GM19455 (cell line): ENCODE data around the gene NGEF.
"Not testable (repeated sequence)": the region's sequence is repeated elsewhere in the genome, so short reads cannot be mapped to it uniquely, and the experiment has no call there.

Experiments
- ATAC-seq: cut with Tn5 transposase; IDR thresholded peaks from one replicate; pipeline ENCODE4 v1.9.1; 2021; ENCODE audit not compliant: unreplicated experiment

Gene NGEF

DNA sequence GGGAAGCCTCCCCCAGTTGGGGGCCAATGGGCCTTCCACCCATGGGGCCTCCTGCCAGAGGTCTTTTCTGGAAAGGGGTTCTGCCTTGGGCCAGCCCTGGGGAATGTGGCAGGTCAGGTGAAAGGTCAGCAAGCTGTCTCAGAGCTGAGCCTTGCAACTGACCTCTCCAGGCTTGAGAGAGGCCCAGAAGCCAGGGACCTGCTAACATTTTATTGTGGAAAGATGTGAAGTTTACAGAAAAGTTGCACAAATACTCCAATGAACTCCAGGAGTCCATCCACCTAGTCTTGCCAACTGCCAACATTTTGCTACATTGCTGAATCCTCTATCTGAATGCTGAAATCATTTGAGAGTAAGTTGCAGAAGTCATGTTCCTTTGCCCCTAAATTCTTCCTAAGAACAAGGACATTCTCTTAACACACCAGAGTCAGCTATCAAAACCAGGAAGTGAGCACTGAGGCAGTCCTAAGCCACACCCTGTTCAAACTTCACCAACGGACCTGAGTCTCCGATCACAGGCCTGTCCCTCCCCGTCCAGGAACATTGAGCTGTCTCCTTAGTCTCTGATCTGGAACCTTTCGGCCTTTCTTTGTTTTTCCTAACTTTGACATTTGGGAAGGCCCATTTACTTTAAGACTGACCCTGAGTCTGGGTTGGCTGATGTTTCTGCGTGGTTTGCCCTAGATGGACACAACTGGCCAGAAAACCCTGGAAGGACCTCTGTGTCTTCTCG is 139.0 kb downstream of the NGEF start:
- no peak for ATAC-seq

DNA sequence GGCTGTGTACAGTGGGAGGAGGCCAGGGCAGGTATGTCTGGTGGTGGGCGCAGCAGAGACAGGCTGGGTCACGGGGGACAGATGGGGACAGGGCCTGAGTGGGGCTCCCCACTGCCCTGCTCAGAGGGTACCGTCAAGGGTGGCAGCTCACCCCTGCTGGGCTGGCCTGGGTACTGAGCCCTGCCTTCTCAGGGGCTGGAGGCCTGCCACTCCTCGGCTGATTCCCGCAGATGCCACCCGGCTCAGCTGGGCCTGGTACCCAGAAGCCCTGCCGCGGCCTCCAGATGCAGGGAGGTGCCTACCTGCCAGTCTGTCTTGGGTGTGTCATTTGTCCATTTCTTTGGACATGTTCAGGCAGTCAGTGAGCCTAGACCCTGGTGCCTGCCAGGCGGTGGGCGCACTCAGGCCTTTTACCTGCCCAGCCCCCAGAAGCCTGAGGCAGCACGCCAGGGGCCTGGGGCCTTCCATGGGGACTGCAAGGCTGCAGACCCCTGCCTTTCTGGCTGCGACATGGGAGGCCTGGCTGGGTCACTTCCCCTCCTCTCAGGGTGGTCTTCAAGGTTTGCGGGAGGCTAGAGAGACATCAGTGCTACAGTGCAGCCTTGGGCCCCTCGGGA is 139.7 kb downstream of the NGEF start:
- ATAC-seq, result no peak

DNA sequence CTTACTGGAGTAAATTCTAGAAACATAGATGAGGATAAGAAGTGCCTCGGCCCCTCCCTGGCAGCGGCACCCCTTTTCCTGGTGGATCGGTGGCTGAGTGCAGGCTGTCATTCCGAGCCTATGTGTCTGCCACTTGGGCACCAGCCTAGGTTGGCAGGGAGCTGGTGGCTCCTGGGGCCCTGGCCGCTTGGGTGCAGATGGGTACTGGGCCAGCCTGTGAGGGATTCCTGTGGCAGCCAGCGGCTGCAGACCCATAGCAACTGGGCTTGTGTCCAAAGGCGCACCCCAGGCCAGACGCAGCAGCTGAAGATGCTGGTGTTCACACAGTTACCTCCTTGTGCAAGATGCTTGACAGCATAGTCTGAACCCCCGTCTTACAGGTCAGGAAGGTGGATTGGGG is 140.2 kb downstream of the NGEF start:
- no peak for ATAC-seq

DNA sequence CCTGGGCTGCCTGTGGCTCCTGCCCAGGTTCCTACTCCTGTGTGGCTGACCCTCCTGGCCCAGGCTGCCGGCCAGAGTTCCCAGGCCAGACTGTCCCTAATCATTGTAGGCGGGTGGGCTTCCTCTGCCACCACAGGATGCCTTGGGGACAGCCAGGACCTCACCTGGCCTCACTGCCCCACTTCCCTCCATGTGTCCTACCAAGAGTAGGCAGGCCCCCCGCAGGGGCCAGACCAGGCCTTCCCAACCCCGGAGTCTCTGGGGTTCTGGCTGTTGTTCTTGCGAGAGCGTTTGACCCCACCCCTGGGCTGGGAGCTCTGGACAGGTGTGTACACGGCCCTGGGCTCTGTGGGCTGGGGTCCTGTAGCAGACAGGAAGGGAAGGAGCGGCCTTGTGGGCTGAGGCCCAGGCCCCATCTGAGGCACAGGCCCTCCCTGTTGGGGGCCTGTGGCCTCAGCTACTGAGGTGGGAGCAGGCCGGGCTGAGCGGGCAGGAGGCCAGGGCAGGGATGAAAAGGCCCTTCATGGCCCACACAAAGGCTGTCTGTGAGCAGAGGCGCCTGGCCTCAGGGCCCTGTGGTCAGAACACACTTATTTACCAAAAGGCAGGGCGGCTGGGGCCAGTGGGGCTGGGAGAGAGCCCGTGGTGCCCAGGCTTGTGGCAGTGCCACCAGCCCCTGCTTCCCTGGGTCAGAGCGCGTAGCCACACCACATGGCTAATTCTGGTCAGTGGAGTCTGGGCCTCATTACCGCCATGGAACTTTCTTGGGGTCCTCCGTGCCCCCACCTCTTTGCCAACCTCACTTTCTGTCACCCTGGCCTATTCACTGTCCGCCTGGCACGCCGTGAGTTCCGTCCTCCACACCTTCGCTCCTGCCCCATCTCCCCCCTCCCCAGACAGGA is 141.0 kb downstream of the NGEF start:
- ATAC-seq, result no peak

DNA sequence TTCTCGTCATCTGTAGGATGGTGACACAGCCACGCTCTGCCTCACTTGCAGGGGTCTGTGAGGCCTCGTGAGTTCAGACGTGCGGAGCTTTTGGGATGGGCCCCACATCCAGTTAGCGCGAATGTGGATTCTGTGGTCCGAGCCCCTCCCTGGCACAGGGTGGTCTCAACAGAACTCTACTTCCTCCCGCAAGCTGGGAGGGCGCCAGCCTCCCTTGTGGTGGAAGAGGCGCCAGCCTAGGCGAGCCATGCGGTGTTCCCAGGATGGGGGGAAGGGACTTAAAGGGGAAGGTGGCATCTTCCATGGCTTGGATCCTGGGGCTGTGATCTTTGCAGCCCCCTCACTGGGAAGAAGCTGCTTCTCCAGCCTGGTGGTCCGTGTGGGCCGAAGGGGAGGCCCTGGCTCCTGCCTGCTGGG is 141.6 kb downstream of the NGEF start:
- ATAC-seq, result no peak

DNA sequence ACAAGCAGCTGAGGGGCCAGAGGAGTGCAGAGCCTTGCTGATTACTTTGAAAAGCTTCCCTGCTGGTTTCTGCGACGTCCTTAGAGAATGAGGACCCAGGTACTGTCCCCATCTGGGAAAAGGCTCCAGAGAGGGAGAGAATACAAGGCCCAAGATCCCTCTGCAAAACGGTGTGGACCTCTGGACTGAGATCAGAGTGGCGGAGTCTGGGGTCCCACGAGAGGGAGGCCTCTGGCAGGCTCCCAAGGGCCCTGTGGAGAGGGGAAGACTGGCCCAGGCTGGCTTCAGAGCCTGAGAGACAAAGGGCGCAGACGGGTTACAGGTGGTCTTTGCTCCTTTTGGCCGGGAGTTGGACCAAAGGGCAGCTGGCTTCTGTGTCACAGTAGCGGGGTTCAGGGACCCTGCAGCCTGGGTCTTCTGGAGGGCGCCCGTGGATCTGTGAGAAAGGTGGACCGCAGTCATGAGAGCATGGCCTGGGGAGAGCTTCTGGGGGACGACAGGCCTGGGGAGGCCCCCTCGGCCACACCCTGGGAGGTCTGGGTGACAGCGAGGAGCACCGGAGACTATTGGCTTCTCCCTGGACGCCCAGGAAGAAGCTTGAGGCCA is 142.2 kb downstream of the NGEF start:
- ATAC-seq, result no peak

DNA sequence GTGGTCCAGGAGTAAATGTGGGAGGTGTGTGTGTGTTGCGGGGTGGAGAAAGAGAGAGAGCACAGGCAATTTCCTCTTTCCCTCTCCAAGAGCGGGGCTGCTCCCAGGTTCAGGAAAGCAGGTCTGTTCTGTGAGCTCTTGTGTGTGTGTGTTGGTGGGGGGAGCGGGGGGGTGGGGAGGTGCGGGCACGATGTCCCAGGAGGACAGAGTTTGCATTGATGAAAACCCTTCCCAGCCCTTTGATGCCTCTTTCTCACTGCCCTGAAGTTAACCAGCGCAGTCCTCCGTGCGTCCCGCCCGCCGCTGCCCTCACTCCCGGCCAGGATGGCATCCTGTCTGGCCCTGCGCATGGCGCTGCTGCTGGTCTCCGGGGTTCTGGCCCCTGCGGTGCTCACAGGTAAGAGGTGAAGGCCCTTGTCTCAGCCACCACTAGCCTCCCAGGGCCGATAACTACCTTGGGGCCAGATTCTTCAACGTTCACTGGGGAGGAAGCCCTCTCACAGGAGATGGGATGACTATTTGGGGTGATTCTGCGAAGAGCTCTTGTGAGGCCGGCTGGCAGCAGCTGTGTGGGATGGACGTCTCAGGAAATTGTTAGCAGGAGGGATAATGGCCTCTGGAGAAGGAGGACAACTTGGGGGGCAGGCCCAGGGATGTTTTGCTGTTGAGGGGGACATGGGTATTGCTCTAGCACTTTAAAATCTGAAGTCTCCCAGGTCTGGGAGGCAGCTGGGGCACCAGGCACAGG is 142.9 kb downstream of the NGEF start, which contains the start of gene SNORC:
Gene SNORC (plus strand): TSS at position 247 of the 748 bp plus-strand sequence. CDS start 78 bp downstream, at position 325.
- ATAC-seq, result no peak

DNA sequence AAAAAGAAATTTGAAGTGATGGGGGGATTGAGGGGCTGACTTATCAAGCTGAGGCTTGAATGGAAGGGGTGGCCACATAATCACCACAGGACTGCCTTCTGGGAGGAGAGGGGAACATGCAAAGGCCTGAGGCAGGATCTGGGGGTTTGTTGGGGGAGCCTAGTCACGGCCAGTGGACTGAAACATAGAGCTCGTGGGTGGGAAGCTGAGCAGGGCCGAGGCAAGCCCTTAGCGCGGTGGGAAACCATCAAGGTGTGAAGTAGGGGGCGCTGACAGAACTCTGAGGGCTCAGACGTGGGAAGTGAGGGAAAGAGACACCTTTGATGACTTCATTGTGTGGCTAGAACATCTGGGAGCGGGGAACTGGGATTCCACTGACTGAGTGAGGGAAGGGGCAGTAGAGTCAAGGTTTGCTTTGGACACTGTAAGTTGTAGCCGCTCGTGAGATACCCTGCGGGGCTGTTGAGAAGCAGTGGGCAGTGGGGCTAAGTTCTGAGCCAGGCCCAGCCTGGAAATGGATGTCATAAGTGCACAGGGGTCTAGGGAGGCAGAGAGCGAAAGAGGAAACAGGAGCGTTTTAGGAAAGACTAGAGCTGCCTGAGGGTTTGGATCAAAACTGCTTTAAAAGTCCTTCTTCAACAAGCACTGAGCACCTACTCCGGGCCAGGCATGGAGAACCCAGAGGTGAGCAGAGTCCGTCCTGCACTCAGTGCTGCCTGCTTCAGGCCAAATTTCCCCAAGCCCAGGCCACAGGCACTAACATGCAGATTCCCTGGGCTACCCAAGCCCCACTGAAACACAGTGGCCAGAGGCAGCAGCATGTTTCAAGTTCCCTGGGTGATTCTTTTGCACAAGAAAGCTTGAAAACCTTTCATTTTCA is 143.7 kb downstream of the NGEF start:
- ATAC-seq, result no peak

DNA sequence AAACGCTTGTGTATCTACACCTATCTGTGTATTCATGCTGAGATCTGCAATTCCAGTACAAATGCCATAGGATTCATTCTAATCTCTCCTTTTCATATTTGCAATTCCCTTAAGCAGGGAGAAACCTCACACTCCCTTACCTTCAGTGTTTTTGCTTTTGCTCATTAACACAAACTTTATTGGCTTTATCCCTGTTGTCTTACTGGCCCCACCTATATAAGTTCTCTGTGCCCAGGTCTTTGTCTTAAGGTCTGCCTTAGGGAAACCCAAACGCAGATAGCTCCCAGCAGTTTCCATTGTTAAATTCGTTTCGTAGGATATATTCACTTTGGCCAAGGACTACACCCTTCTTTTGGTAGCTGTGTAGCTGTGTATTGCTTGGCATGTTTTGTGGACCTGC is 147.0 kb downstream of the NGEF start:
- ATAC-seq, result no peak

DNA sequence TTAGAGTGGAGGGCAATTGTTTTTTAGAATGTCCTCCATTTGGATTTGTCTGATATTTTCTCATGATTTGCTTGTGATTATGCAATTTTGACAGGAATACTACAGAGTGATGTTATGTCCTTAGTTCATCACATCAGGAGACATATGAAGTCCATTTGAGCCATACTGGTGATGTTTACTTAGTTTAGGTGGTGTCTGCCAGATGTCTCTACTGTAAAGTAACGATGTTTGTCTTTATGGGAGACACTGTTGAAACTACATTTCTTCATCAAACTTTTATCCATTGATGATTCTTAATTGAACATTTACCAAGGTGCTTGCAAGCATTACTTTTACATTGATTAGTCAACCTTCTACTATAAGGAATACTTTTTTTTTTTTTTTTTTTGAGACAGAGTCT is 147.9 kb downstream of the NGEF start:
- no peak for ATAC-seq

DNA sequence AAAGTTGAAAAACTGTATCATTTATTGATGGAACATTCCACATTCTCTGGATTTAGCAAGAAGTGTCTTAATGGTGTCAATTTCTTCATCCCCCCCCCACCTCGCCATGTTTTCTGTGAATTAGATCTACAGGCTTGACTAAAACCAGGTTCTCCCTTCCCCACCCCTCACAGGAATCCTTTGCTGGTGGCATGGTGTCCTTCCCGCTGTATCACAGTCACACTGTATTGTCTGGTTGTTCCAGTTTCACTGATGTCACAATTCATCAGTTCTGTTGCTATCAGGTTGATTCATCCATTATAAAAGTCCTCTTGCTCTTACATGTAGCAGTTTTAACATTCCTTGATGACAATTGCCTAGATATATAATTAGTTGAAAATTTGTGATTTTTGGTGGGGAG is 149.1 kb downstream of the NGEF start:
- ATAC-seq, result no peak

DNA sequence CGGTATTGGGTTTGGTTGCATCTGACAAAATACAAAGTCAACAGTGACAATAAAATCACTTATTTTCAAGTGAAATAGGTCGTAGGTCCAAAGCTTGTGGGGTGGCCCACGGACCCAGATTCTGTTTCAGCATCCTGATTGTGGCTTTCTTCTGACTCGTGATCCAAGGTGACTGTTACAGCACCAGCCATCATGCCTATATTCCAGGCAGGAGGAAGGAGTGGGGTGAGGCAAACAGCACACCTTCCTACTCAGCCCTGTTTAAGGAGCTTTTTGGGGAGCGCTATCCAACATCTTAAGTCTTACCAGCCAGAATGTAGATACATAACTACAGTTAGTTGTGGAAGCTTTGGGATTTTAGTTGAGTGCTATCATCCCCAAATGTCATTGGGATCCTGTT is 151.7 kb downstream of the NGEF start:
- no peak for ATAC-seq

DNA sequence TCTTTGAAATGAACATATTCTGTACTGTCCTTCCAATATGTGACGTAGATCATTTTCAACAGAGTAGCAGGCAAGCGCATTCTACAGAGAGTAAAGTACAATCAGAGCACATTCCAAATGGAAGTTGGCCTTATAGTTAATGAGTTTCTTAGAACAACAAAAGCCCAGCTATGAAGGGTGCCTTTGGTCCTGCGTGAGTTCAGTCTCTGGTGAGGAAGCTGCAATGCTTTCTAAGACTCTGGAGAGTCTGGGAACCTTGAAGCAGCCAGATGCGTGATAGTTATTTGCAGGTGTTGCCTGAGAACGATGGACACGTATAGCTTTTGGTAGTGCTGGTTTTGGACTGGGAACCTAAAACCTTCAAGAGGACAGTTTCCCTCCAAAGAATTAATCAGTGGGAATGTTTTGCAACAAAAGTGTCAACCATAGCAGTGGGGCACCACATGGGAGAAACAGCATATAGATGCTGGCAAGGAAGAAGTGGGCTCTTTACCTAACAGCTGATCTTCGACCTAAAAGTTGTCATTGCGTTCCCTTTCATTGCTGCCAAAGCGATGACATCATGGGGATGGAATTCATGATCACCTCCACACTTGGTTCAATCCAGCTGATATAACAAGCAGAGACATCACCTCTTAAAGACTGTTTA is 152.3 kb downstream of the NGEF start:
- no peak for ATAC-seq

DNA sequence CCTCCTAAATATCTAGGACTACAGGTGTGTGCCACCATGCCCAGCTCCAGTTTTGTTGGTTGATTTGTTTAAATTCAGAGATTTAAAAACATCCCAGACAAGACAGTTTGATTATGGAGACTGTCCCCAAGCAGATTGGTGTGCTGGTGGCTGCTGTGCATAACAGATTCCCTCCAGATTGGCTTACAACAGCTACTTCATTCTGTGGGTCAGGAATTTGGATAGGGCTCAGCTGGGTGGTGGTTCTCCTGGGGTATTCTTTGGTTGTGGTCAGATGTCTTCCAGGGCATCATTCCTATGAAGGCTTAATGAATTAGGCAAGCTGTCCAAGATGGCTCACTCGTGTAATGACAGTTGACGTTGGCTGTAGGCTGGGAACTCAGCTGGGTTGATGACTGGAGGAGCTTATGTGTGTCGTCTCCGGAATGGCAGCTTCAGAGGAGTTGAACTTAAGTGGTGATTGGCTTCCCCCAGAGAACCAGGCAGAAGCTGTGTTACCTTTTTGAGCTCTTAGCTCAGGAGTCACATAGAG is 153.6 kb downstream of the NGEF start:
- ATAC-seq, result no peak

DNA sequence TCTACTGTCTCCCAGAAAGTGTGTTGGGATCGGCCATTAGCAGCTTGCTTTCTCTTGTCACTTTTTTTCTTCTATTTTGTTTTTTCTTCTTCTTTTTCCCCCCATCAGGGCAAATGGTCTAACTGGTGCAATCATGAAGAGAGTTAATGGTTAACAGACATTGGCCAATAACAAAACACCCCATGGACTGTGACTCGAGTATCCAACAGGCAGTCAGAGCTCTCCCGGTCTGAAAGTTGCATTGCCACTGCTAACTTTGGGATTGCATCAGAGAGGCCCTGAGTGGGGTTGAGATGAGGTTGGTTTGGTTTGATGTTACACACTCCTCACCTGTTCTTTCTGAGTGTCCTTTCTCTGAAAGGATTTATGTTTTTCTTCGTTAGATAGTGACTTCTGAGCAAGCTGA is 155.9 kb downstream of the NGEF start:
- ATAC-seq, result no peak

DNA sequence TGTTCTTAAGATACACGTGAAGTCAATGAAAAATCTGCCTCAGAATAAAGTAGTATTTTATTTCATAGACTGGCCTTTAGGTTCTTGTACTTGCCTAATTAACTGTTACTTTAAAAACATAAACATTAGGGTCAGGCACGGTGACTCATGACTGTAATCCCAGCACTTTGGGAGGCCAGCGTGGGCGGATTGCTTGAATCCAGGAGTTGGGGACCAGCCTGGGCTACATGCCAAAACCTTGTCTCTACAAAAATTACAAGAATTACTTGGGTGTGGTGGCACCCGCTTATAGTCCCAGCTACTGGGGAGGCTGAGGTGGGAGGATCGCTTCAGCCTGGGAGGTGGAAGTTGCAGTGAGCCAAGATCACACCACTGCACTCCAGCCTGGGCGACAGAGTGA is 159.0 kb downstream of the NGEF start:
- ATAC-seq, result no peak

DNA sequence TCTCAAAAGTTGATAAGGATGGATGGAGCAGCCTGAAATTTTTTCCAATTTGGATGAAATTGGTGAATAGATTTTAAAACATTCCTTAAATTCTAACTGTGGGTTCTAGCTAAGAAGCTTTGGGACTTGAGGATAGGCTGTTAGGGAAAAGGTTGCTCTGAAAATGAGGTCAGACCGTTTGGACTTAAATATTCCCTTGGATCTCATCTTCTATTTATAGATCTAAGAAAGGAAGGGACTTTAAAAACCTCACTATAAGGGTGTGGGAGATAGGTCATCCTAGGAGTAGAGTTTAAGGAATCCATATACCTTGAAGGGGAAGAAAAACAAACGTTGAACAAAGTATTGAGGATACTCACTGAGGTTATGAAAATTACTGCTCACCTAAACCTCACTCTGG is 160.4 kb downstream of the NGEF start:
- ATAC-seq, result no peak

DNA sequence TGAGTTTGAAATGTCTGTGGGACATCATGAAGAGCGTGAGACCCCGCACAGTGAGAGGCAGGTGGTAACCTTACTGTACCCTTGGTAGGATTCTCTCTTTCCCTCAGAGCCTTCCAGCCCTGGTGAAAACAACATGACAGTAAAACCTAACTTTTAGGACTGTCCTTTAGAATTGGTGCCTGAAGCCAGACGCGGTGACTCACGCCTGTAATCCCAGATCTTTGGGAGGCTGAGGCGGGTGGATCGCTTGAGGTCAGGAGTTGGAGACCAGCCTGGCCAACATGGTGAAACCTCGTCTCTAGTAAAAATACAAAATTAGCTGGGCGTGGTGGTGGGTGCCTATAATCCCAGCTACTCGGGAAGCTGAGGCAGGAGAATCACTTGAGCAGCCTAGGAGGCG is 161.0 kb downstream of the NGEF start:
- not testable (repeated sequence) for ATAC-seq

DNA sequence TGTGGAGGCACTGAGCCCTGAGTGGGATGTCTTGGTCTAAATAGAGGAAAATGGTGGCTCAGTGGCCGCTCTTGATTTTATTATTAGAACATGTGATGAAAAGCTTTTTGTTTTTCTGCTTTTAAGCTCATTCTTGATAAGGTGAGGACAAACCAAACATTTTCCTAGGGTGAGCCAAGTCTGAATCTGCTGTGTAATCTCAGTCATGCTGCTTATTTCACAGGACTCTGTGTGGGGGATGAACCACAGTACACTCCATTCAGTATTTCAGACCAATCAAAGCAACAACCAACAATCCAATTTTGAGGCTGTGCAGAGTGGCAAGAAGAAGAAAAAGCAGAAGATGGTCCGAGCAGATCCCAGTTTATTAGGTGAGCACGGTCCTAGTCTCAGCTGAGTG is 163.0 kb downstream of the NGEF start:
- no peak for ATAC-seq
